Left ventricle myocardium inferior (tissue), 1 donor: ENCODE results near the gene TBC1D14. TPM values are rescaled to one million over a fixed set of nuclear protein-coding genes. Genes with fewer than 3 reads are reported as not detected.
A peak's percentile ranks its signal among the peaks of the same experiment; 100 is the strongest.

Experiments used
- DNase-seq: peaks from one replicate; pipeline ENCODE4 v3.0.0-alpha.2; 2020
- H3K27ac ChIP-seq: fragments of 200-600 bp; replicated peaks from 2 replicates; pipeline ENCODE4 v1.8.0; 2021
- H3K27me3 ChIP-seq: fragments of 200-600 bp; 2 replicates; pipeline ENCODE4 v1.8.0; 2021; ENCODE audit warnings: low read depth
- H3K36me3 ChIP-seq: fragments of 200-600 bp; 2 replicates; pipeline ENCODE4 v1.8.0; 2021
- H3K4me1 ChIP-seq: fragments of 200-600 bp; 2 replicates; pipeline ENCODE4 v1.8.0; 2021
- H3K4me3 ChIP-seq: fragments of 200-600 bp; 2 replicates; pipeline ENCODE4 v1.8.0; 2021; ENCODE audit warnings: mild to moderate bottlenecking, moderate library complexity
- H3K9me3 ChIP-seq: fragments of 200-600 bp; replicated peaks from 2 replicates; pipeline ENCODE4 v1.8.0; 2021
- intact Hi-C: fragments of 100-400 bp; cut with micrococcal nuclease; formaldehyde crosslinking; loops from one replicate; pipeline ENCODE4 v1.11.0; 2022
- total RNA-seq: library from RNA; stranded (reverse); fragmentation: NEBNext Ultra II Directional; extraction: Animal tissue kit (Norgen Biotek cat#: 25700); gene quantifications from one replicate; pipeline ENCODE4 v1.2.1, GENCODE V29; 2021
- TF ChIP-seq, protein P1 (sequence below): fragments of 200-600 bp; IDR thresholded peaks from 2 replicates; pipeline ENCODE4 v1.8.0; 2021; ENCODE audit warnings: antibody characterized with exemption, mild to moderate bottlenecking, borderline replicate concordance
- donor health status: DM: no; HTN: yes; CAD: no; lungs with severe emphysema.

Gene TBC1D14
- total RNA-seq, 1 donor from 2014 or later = 36.1 TPM

DNA sequence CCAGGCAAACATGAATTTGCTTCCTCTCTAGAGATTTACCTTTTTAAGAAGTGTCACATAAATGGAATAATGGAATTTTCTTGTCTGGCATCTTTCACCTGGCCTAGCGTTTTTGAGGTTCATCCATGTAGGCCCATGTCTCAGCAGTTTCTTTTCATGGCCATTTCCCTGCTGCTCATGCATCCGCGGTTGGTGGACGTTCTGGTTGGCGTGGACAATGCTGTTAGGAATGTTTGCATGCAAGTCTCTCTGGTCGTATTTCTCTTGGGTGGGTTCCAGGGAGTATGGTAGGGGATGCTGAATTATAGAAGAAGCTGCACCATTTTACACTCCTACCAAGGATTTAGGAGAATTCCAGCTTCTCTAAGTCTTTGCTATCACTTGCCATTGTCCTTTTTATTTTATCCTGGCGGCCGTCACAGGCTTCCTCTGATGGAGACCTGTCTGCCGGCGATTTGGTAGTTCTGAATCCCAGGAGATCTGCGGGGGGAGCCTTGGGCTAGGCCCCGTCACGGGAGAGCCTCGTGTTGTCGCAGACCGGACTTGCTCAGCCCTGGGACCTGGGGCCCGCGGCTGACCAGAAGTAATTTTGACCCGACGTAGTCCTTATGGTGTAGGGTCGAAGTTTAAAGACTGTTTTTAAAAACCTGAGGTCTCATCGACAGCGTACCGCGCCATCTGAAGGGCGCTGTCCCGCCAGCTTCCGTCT is 76.6 kb downstream of the TBC1D14 start:
- Histone ChIP-seq H3K36me3 (no peaks in the 10 kb centered on the region), H3K27ac (peak overlapping the region; percentile 98), H3K4me3 (peak overlapping the region; percentile 96), H3K9me3 (no peaks in the 10 kb centered on the region), H3K4me1 (peaks cover 71% of the 10 kb centered on the region), H3K27me3 (no peaks in the 10 kb centered on the region)
- intact Hi-C loops = loop anchor here (10.0 kb wide), 1 partner anchor 81 kb away; the partner anchor contains the start of gene TBC1D14
- peak; percentile 42 for DNase-seq
- TF ChIP-seq, protein P1, sequence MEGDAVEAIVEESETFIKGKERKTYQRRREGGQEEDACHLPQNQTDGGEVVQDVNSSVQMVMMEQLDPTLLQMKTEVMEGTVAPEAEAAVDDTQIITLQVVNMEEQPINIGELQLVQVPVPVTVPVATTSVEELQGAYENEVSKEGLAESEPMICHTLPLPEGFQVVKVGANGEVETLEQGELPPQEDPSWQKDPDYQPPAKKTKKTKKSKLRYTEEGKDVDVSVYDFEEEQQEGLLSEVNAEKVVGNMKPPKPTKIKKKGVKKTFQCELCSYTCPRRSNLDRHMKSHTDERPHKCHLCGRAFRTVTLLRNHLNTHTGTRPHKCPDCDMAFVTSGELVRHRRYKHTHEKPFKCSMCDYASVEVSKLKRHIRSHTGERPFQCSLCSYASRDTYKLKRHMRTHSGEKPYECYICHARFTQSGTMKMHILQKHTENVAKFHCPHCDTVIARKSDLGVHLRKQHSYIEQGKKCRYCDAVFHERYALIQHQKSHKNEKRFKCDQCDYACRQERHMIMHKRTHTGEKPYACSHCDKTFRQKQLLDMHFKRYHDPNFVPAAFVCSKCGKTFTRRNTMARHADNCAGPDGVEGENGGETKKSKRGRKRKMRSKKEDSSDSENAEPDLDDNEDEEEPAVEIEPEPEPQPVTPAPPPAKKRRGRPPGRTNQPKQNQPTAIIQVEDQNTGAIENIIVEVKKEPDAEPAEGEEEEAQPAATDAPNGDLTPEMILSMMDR = no peak

DNA sequence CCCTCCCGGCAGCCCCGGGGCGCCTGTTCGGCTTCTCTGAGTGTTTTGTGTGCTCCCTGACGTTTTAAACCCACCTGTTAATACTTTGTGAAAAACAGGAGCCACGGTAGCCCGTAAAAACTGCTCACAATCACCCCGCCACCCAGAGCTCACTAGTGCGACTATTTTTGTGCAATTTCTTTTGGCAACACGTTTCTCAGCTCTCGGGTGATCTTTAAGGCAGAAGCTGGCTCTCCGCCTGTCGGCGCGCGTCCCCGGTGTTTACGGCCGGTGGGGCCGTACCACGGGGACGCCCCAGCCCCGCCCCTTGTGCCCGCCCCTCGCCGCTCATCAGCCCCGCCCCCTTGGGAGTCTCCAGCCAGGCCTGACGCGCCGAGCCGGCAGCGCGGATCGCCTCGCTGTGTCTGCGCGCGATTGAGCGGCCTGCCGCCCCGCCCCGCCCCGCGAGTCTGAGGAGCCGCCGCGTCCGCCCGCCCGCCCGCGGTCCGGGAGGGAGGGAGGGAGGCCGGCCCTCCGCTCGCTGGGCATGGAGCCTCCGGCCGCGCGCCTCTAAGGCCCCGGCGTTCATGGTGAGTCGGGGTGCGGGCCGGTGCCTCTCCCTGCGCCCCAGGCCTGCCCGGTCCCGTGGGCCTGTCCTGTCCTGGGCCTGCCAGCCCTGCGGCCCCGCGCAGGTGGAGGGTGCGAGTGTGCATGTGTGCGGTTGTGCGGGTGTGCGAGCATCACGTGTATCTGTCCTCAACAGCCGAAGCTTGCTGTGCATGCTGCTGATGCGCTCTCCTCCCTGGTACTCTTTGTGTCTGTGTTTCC is 77.4 kb downstream of the TBC1D14 start:
- Histone ChIP-seq H3K27me3 (no peaks in the 10 kb centered on the region), H3K27ac (peak overlapping the region; percentile 98)
- intact Hi-C loops = loop anchor here (10.0 kb wide), 1 partner anchor 82 kb away; the partner anchor contains the start of gene TBC1D14

DNA sequence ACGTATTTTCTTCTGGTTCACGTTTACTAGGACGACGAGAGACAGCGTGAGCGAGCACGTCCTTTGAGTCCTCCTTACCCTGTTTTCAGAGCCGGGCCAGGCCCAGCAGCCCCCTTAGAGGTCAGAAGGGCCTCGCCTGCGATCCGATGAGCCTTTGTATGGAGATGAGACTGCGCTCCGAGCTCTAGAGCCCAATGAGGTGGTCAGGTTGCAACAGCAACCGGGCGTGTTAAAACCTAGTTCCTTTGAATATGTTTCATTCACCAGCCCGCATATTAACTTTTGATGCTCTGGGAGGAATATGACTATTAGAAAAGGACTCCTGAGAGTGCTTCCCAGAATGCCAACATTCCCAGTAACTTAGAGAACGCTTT is 77.9 kb downstream of the TBC1D14 start:
- Histone ChIP-seq H3K4me3 (peak overlapping the region; percentile 96), H3K27ac (peak overlapping the region; percentile 98), H3K36me3 (no peaks in the 10 kb centered on the region), H3K4me1 (peaks cover 84% of the 10 kb centered on the region), H3K27me3 (no peaks in the 10 kb centered on the region), H3K9me3 (no peaks in the 10 kb centered on the region)
- no peak for DNase-seq
- TF ChIP-seq, protein P1 = no peak
- intact Hi-C loops = loop anchor here (10.0 kb wide), 1 partner anchor 83 kb away; the partner anchor contains the start of gene TBC1D14

More for the DNA sequence above, 77.4 kb downstream of the TBC1D14 start:
- peak; percentile 95 for DNase-seq
- H3K9me3 ChIP-seq = no peaks in the 10 kb centered on the region
- TF ChIP-seq, protein P1 = no peak
- peak overlapping the region; percentile 96 for H3K4me3 ChIP-seq
- H3K4me1 ChIP-seq = peaks cover 79% of the 10 kb centered on the region
- no peaks in the 10 kb centered on the region for H3K36me3 ChIP-seq

DNA sequence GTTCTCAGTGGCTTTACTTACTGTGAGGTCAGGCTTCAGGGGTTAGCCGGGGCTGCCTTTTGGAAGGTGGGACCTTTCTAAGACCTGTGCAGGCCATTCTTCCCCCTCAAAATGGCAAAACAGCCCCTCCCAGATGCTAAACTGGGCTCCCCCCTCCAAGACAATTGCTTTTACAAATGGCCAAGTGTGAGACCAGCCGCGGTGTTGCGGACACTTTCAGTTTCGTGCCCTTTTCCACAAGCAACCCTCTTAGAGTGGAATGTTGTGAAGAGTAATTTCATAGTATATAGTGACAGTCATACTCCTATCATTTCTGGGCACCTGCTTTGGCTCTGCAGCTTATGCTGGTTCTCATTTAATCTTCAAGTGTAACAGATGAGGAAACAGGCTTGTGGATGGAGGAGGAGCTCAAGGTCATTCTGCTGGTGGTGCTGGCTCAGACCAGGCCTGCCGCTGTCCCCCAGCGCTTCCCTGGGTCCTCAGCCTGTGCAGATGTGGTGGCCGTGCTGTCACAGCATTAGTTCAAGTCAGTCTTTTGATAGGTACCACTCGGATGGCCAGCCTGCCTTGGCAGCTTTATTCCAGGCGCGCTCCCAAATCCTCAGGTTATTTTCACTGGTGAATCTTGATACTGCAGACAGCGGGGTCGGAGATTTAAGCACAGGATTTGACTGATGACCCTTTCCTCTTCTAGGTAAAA is 78.5 kb downstream of the TBC1D14 start:
- no peaks in the 10 kb centered on the region for H3K27me3 ChIP-seq
- TF ChIP-seq, protein P1 = no peak
- intact Hi-C loops = loop anchor here (10.0 kb wide), 1 partner anchor 83 kb away; the partner anchor contains the start of gene TBC1D14
- peaks cover 88% of the 10 kb centered on the region for H3K4me1 ChIP-seq
- peak overlapping the region; percentile 98 for H3K27ac ChIP-seq
- no peaks in the 10 kb centered on the region for H3K9me3 ChIP-seq
- H3K36me3 ChIP-seq = no peaks in the 10 kb centered on the region
- DNase-seq = no peak
- H3K4me3 ChIP-seq = peak overlapping the region; percentile 96

DNA sequence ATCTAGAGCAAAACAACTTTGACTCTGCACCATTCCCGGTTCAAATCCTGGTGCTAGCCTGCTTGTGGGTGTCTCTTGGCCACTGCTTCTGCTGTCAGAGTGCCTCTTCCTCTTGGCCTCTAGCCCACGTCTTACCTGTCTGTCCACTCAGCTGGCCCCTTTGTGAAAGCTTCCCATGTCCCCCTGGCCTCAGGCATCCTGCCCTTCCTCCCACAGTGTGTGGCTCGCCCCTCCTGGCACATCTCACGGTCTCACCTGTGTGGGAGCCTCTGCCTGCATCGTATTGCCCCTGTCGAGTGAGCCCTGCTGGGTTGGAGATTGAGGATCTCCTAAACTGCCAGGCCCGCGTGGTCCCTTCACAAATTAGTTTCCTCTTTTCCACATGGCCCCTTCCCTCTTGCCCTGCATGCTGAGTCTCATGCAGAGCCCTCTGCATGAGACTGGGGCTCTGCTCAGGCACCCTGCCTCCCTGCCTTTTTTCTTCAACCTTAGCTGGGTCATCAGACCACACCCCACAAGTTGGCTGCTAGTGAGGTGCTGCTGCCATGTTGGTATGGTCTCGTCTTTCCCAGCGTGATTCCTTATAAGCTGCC is 79.8 kb downstream of the TBC1D14 start:
- intact Hi-C loops = loop anchor here (10.0 kb wide), 1 partner anchor 85 kb away; the partner anchor contains the start of gene TBC1D14
- Histone ChIP-seq H3K9me3 (no peaks in the 10 kb centered on the region), H3K27me3 (no peaks in the 10 kb centered on the region), H3K36me3 (peaks cover 2% of the 10 kb centered on the region), H3K4me1 (peaks cover 88% of the 10 kb centered on the region), H3K27ac (no peak overlapping the region), H3K4me3 (no peak overlapping the region)
- no peak for DNase-seq
- TF ChIP-seq, protein P1 = no peak
